Mucosa of stomach (tissue), 1 donor: ENCODE results near the gene NUP214.

Experiments used
- H3K27me3 ChIP-seq: one replicate; pipeline ENCODE4 v1.7.0; 2013; ENCODE audit warnings: mild to moderate bottlenecking, low read length; ENCODE audit not compliant: control insufficient read depth, insufficient read depth
- H3K36me3 ChIP-seq: one replicate; pipeline ENCODE4 v1.7.0; 2013; ENCODE audit warnings: low read length; ENCODE audit not compliant: control insufficient read depth, insufficient read depth
- H3K4me1 ChIP-seq: one replicate; pipeline ENCODE4 v1.7.0; 2013; ENCODE audit warnings: mild to moderate bottlenecking, low read length; ENCODE audit not compliant: control insufficient read depth, insufficient read depth
- H3K4me3 ChIP-seq: one replicate; pipeline ENCODE4 v1.7.0; 2013; ENCODE audit warnings: low read length
- H3K9ac ChIP-seq: one replicate; pipeline ENCODE4 v1.7.0; 2013; ENCODE audit warnings: mild to moderate bottlenecking, low read length, moderate library complexity
- H3K9me3 ChIP-seq: one replicate; pipeline ENCODE4 v1.7.0; 2013; ENCODE audit warnings: mild to moderate bottlenecking, low read length, moderate library complexity; ENCODE audit not compliant: control insufficient read depth
- donor health status: Pancreatic carcinoma.

NUP214 gene

DNA sequence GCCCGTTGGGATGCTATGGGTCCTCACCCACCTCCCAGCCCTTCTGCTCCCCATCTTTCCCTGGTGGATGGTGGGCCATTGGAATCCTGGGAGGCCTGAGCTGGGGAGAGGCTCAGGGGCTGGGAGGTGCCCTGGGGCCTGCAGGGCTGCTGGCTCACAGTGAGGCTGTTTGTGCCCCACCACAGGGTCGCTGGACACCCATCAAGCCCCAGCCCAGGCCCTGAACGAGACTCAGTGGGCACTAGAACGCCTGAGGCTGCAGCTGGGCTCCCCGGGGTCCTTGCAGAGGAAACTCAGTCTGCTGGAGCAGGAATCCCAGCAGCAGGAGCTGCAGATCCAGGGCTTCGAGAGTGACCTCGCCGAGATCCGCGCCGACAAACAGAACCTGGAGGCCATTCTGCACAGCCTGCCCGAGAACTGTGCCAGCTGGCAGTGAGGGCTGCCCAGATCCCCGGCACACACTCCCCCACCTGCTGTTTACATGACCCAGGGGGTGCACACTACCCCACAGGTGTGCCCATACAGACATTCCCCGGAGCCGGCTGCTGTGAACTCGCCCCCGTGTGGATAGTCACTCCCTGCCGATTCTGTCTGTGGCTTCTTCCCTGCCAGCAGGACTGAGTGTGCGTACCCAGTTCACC is 33.9 kb upstream of the NUP214 start:
- H3K4me3 ChIP-seq: no peak overlapping the region

GRCh38 chr9:131092030-131092429 is 33.4 kb upstream of the NUP214 start:
- no peak overlapping the region for H3K9ac ChIP-seq
- peaks cover 41% of the 10 kb centered on the region for H3K27me3 ChIP-seq
- no peaks in the 10 kb centered on the region for H3K9me3 ChIP-seq
- no peaks in the 10 kb centered on the region for H3K36me3 ChIP-seq
- peaks cover 3% of the 10 kb centered on the region for H3K4me1 ChIP-seq
- no peak overlapping the region for H3K4me3 ChIP-seq

More for the DNA sequence above, 33.9 kb upstream of the NUP214 start:
- Histone ChIP-seq H3K9me3 (no peaks in the 10 kb centered on the region), H3K27me3 (peaks cover 36% of the 10 kb centered on the region), H3K9ac (no peak overlapping the region), H3K4me1 (no peaks in the 10 kb centered on the region), H3K36me3 (no peaks in the 10 kb centered on the region)

DNA sequence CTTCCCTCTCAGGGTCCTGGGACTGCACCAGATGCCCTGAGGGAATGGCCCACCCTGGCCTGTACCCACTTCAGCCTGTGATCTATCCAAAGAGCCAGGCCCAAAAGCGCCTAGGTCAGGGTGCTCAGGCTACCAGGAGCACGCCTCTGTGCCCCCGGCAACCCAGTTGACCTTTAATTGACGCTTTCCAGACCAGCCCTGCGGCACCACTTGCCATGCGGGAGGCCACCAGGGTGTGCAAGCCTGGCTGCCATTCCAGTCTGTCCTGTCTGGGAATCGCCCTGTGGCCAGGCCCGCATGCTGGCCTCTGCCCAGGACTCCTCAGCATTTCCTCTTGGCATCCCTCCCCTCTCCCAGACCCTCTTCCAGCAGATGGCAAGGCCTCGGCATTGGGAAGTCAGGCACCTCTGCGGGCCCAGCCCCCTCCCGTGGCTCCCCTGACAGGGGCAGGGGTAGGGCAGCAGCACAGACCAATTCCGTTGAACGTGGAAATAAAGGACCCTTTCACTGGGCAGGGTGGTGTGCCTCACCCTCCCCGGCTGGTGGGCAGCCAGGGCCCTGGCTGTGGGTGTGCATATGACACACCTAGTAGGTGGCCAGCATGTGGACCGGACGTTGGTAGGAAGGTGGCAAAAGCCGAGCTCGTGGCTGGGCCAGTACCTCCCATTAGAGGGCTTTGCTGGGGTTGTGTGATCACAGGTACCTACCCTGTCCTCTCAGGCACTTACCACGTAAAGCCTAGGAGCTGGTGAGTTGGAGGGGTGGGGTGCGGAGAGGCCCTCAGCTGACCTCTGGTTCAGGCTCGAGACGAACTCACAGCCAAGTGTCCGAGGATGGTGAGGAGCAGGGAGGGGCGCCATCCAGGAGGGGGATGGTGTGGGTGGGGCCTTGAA is 32.6 kb upstream of the NUP214 start:
- no peaks in the 10 kb centered on the region for H3K36me3 ChIP-seq
- H3K4me3 ChIP-seq: no peak overlapping the region
- no peaks in the 10 kb centered on the region for H3K9me3 ChIP-seq
- peaks cover 6% of the 10 kb centered on the region for H3K4me1 ChIP-seq
- peaks cover 48% of the 10 kb centered on the region for H3K27me3 ChIP-seq
- no peak overlapping the region for H3K9ac ChIP-seq

DNA sequence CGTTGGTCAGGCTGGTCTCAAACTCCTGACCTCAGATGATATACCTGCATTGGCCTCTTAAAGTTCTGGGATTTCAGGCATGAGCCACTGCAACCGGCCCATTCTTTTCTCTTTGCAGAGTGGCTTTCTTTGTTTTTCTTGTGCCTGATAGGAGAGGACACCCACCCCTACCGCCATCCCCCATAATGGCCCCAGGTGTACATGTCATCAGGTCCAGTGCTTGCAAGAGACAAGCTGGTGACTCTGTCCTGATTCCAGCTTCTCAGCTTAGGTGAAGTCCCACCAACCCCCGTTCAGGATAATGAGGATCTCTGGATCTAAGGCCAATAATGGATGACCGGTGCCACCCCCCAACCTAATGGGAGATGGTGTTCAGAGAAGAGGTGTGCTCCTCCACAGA is 31.4 kb upstream of the NUP214 start:
- Histone ChIP-seq H3K9ac (no peak overlapping the region), H3K27me3 (peaks cover 53% of the 10 kb centered on the region), H3K4me1 (peaks cover 6% of the 10 kb centered on the region), H3K36me3 (no peaks in the 10 kb centered on the region), H3K9me3 (no peaks in the 10 kb centered on the region), H3K4me3 (no peak overlapping the region)

DNA sequence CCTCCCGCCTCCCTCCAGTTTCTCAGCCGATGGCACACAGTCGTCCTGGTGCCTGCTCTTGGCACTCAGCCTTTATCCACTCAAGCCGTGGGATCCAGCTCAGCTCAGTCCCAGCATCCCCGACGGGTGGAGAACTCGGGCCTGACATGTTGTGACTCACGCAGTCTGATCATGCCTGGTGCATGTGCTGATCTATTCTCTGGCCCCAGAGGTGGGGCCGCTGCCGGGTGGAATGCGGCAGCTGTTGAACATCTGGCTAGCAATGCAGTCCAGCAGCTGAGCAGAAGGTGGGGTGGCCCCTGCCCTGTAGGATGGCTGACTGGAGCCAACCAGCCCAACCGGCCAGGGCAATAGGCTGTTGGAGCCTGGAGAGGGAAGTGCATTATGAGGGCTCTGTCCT is 30.8 kb upstream of the NUP214 start:
- Histone ChIP-seq H3K4me1 (peaks cover 6% of the 10 kb centered on the region), H3K36me3 (no peaks in the 10 kb centered on the region), H3K27me3 (peaks cover 53% of the 10 kb centered on the region), H3K4me3 (no peak overlapping the region), H3K9me3 (no peaks in the 10 kb centered on the region), H3K9ac (no peak overlapping the region)

DNA sequence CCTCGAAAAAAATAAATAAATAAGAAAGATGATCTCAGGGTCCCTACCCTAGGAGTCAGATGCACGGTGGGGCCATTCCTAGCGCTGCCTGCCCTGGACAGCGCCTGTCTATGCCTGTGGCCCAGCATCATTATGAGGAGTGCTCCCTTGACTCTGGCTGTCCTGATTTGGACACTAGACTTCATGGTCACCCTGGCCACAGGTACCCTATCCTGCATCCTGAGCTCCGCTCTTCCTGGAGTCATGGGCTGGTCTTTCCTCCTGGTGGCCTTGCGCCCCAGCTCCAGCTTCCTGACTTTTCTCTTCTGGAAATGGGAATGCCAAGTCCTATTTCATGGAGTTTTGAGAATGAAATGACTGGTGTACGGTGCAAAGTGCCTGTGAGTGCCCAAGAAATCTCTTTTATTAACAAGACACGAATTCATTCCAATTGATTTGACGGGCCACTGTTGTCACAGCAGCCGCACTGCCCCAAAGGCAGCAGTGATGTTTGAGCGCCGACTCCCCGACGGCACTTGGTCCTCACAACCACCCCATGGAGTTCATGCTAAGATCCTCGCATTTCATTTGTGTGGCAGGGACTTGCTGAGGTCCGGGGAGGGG is 29.6 kb upstream of the NUP214 start:
- Histone ChIP-seq H3K4me1 (peaks cover 6% of the 10 kb centered on the region), H3K36me3 (no peaks in the 10 kb centered on the region), H3K4me3 (no peak overlapping the region), H3K9ac (no peak overlapping the region), H3K27me3 (peaks cover 53% of the 10 kb centered on the region), H3K9me3 (no peaks in the 10 kb centered on the region)

GRCh38 chr9:131096269-131097125 is 28.9 kb upstream of the NUP214 start, which contains the start of gene AIF1L:
Gene AIF1L, plus strand, starts transcription at chr9:131096531. Its CDS starts 99 bp downstream, at chr9:131096630.
- no peak within 1 kb of the TSS for H3K4me3 ChIP-seq
- no peak within 1 kb of the TSS for H3K9ac ChIP-seq
- H3K9me3 ChIP-seq: no peaks in the 10 kb centered on the region
- H3K4me1 ChIP-seq: peaks cover 6% of the 10 kb centered on the region
- H3K36me3 ChIP-seq: no peaks in the 10 kb centered on the region
- H3K27me3 ChIP-seq: peaks cover 53% of the 10 kb centered on the region

DNA sequence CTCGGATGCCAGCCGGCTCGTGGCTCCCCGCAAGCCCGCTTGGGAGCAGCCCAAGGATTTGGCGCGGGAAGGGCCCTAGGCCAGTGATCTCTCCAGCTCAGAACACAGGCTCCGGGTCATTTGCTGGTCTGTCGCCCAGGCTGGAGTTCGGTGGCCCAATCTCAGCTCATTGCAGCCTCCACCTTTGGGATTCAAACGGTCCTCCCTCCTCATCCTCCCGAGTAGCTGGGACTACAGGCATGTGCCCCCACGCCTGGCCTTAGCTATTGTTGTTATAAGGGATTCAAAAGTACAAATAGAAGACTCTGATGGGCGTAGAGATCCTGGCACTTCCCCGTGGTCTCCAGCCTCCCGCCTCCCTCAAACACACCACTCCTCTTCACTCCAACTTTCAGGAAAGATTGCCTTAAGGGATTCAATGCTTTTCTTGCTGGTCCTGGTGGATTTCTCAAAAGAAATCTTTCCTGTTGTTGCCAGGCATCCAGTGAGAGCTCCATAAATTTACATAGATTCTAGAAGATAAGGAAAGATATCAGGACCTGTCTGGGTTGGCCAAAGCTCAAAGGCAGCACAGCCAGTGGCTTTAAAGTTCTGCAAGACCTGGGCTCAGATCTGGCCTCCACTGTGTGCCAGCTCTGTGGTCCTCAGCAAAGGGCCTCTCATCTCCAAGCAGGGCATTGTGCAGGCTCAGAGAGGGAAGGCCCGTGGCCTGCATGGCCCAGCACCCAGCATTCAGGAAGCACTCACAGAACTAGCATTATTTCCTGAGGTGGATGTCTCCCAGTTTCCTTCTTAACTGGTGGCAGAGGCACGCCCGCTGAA is 28.0 kb upstream of the NUP214 start:
- no peaks in the 10 kb centered on the region for H3K9me3 ChIP-seq
- H3K27me3 ChIP-seq: peaks cover 53% of the 10 kb centered on the region
- no peaks in the 10 kb centered on the region for H3K36me3 ChIP-seq
- H3K4me3 ChIP-seq: no peak overlapping the region
- H3K9ac ChIP-seq: no peak overlapping the region
- peaks cover 6% of the 10 kb centered on the region for H3K4me1 ChIP-seq

DNA sequence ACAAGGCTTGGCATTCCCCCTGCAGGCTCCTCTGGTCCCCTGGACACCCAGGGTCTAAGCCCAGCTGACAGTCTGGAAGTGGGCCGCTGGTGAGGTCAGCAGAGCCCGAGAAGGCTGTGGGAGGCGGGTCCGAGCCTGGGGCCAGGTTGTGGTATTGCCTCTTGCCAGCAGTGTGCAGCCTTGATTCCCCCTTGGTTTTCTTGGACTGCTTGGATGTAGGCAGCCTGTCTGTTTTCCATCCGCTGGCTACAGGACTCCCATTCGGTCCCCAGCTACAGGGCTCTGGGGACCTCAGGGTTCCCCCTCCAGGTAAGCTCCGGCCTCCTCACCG is 27.5 kb upstream of the NUP214 start:
- peaks cover 48% of the 10 kb centered on the region for H3K27me3 ChIP-seq
- H3K36me3 ChIP-seq: no peaks in the 10 kb centered on the region
- H3K4me3 ChIP-seq: no peak overlapping the region
- no peak overlapping the region for H3K9ac ChIP-seq
- peaks cover 6% of the 10 kb centered on the region for H3K4me1 ChIP-seq
- no peaks in the 10 kb centered on the region for H3K9me3 ChIP-seq

DNA sequence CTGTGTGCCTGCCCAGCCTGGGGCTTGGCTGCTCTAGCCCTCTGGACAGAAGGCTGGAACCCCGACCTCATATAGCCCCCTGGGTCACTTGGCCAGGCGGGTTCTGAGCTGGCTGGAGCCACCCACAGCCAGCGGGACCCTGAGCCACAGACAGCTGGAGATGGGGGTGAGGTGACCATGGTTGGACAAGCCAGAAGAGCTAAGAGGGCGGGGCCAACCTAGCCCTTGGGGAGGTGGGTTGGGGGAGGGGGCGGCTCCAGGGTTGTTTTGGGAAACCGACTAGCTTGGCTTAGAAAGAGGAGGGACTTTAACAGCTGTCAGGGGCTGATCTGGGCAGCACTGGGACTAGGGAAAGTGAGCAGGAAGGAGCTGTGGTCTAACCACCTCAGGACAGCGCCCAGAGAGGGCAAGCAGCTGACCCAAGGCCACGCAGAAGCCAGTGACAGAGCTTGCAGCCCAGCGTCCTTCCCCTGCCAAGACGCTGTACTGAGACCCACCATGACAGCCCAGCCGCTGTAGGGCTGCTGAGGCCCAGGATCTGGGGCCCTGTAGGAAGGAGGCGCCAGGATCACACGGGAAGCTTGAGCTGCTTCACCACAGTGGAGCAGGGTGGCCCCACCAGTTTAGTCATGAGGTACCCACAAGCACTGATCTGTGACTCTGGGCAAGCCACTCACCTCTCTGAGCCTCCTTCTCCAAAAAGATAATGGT is 26.8 kb upstream of the NUP214 start:
- no peak overlapping the region for H3K9ac ChIP-seq
- no peaks in the 10 kb centered on the region for H3K9me3 ChIP-seq
- H3K4me1 ChIP-seq: peaks cover 6% of the 10 kb centered on the region
- H3K27me3 ChIP-seq: peaks cover 41% of the 10 kb centered on the region
- H3K36me3 ChIP-seq: no peaks in the 10 kb centered on the region
- H3K4me3 ChIP-seq: no peak overlapping the region
